VCaP (cell line): ENCODE data around the gene SLC16A10.

Experiments used
- H3K27ac ChIP-seq: fragments of 450-650 bp; 2 replicates; pipeline ENCODE4 v1.5.1; 2017
- TF ChIP-seq, protein P1 (sequence below): fragments of 450-650 bp; conservative IDR thresholded peaks from 2 replicates; pipeline ENCODE4 v1.5.1; 2017; ENCODE audit warnings: mild to moderate bottlenecking, moderate library complexity

Gene SLC16A10

DNA sequence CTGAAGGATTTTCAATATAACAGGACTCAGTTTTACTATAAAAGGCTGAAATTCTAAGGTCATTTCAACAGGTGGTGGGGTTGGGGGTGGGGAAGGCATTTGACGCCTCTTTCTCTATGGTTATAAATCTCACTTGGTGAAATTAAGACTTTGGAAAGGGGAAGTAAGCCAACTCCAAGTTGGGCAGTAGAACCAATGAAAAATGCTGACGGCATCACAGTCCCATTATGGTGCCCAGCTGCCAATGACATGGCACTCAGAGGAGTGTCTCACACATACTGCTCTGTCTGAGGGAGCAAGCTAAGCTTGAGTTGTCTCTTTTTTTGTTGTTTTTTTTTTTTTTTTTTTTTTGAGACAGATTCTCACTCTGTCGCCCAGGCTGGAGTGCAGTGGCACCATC, 4.7 kb downstream of the SLC16A10 start:
- TF ChIP-seq, protein P1, sequence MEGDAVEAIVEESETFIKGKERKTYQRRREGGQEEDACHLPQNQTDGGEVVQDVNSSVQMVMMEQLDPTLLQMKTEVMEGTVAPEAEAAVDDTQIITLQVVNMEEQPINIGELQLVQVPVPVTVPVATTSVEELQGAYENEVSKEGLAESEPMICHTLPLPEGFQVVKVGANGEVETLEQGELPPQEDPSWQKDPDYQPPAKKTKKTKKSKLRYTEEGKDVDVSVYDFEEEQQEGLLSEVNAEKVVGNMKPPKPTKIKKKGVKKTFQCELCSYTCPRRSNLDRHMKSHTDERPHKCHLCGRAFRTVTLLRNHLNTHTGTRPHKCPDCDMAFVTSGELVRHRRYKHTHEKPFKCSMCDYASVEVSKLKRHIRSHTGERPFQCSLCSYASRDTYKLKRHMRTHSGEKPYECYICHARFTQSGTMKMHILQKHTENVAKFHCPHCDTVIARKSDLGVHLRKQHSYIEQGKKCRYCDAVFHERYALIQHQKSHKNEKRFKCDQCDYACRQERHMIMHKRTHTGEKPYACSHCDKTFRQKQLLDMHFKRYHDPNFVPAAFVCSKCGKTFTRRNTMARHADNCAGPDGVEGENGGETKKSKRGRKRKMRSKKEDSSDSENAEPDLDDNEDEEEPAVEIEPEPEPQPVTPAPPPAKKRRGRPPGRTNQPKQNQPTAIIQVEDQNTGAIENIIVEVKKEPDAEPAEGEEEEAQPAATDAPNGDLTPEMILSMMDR = no peak

GRCh38 chr6:111095488-111095887, 8.2 kb downstream of the SLC16A10 start:
- H3K27ac ChIP-seq = peak overlapping the region; percentile 70

More for the DNA sequence above, 4.7 kb downstream of the SLC16A10 start:
- no peak overlapping the region; the same call in 1 of the 2 replicates for H3K27ac ChIP-seq

DNA sequence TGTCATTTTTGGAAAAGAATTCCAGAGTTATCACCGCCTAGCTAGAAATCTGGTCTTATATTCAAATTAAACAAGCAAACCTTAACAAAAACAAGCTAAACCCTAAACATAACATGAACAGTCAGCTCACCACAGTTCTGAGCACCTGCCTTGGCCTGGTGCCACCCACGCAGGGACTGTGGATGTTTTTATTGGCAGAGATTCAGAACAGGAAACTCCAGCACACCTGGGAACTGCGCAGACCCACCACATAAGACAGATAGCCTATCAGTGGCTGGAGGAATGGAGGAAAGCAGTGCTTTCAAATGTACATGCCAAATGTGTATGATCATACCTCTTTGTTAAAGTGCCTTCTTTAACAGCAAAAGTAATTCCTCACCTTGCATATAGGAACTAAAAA, 8.9 kb downstream of the SLC16A10 start:
- TF ChIP-seq, protein P1 = no peak
- peak overlapping the region; percentile 70 for H3K27ac ChIP-seq

GRCh38 chr6:111098597-111098996, 11.3 kb downstream of the SLC16A10 start:
- H3K27ac ChIP-seq = peak overlapping the region; percentile 1; the same call in 1 of the 2 replicates
- TF ChIP-seq, protein P1 = no peak

GRCh38 chr6:111101987-111102386, 14.7 kb downstream of the SLC16A10 start:
- H3K27ac ChIP-seq = peak overlapping the region; percentile 79
- TF ChIP-seq, protein P1 = no peak

GRCh38 chr6:111105578-111105977, 18.3 kb downstream of the SLC16A10 start:
- H3K27ac ChIP-seq = peak overlapping the region; percentile 79
- TF ChIP-seq, protein P1 = peak; percentile 29; the same call in 1 of the 2 replicates

DNA sequence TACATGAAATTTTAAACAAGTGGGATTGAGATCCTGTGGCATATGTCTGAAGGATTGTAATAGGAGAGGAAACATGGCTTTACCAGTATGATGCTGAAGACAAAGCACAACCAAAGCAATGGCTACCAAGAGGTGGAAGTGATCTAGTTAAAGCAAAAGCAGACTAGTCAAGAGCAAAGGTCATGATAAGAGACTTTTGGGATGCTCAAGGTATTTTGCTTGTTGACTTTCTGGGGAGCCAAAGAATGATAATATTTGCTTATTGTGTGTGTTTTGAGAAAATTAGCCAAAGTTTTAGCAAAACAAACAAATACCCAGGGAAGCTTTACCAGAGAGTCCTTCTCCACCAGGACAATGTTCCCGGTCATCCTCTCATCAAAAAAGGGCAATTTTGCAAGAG, 20.3 kb downstream of the SLC16A10 start:
- H3K27ac ChIP-seq = no peak overlapping the region
- TF ChIP-seq, protein P1 = no peak

- TF ChIP-seq, protein P1 = no peak
- no peak overlapping the region for H3K27ac ChIP-seq
Observed at GRCh38 chr6:111110036-111110435, 22.7 kb downstream of the SLC16A10 start.
